ENCODE results near the gene KLHDC7B.
"Not testable (repeated sequence)": the region's sequence is repeated elsewhere in the genome, so short reads cannot be mapped to it uniquely, and the experiment has no call there.

KLHDC7B gene

GRCh38 chr22:50517495-50518260, 28.0 kb upstream of the KLHDC7B start:
- no peak for DNase-seq

- no peak for DNase-seq
Measured at GRCh38 chr22:50518606-50519005, 27.1 kb upstream of the KLHDC7B start.

DNA sequence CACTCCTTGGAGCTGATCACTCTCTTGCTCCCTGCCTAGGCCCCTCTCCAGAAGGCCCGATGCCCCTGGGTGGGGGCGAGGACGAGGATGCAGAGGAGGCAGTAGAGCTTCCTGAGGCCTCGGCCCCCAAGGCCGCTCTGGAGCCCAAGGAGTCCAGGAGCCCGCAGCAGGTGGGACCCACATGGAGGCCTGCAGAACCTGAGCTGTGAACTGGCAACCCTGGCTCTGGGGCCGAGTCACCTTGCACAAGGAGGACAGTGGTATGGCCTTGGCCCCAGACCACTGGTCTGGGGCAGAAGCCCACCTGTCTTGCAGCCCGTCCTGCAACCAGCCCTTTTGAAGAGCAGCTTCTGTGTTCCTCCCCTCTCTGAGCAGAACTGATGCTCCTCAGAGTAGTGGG, 26.5 kb upstream of the KLHDC7B start:
- no peak for DNase-seq

DNA sequence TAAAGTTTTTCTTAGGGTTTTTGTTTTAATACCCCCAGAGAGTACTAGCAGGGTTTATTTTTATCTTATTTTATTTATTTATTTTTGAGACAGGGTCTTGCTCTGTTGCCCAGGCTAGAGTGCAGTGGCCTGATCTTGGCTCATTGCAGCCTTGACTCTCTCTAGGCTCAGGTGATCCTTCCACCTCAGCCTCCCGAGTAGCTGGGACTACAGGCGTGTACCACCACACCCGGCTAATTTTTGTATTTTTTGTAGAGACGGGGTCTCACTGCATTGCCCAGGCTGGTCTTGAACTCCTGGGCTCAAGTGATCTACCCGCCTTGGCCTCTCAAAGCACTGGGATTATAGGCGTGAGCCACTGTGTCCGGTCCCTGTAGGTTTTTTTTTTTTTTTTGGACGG, 25.5 kb upstream of the KLHDC7B start:
- DNase-seq, result not testable (repeated sequence)

DNA sequence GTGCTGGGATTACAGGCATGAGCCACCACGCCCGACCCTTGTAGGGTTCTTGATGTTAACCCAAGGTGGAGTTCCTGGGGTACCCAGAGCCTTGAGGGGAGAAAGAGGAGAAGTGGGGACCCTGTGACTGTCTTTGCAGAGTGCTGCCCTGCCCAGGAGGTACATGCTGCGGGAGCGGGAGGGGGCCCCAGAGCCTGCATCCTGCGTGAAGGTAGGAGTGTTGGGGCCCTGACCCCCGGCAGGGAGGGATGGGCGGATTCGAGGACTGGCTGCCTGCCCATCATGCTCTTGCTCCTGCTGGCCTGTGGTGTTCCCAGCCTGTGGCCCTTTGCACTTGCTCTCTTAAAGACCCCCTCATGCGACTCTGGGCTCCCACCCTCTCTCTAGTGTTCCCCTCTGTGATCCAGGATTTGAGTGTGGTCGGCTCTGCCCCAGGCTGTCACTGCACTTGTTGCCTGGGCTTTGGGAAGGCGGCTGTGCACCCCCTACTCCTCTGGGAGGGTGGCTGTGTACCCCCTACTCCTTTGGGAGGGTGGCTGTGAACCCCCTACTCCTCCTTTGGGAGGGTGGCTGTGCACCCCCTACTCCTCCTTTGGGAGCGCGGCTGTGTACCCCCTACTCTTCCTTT, 24.8 kb upstream of the KLHDC7B start:
- DNase-seq, result no peak

- DNase-seq, result no peak
Measured at GRCh38 chr22:50521710-50522109, 24.0 kb upstream of the KLHDC7B start.

- DNase-seq, result no peak
Measured at GRCh38 chr22:50522208-50522805, 23.4 kb upstream of the KLHDC7B start.

DNA sequence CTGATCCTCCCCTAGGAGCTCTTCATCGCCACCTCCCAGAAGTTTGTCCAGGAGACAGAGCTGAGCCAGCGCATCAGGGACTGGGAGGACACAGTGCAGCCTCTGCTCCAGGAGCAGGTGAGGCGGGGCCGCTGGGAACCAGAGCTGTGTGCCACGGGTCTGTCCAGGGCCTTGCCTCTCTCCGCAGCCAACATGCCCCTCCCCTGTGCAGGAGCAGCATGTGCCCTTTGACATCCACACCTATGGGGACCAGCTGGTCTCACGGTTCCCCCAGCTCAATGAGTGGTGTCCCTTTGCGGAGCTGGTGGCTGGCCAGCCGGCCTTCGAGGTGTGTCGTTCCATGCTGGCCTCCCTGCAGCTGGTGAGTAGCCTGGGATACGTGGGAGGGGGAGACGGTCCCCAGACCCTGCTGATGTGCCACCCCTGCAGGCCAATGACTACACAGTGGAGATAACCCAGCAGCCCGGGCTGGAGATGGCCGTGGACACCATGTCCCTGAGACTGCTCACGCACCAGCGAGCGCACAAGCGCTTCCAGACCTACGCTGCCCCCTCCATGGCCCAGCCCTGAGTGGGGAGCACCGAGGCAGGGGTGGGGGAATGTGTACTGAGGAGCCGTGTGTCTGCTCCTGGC, 22.8 kb upstream of the KLHDC7B start:
- DNase-seq, result no peak

DNA sequence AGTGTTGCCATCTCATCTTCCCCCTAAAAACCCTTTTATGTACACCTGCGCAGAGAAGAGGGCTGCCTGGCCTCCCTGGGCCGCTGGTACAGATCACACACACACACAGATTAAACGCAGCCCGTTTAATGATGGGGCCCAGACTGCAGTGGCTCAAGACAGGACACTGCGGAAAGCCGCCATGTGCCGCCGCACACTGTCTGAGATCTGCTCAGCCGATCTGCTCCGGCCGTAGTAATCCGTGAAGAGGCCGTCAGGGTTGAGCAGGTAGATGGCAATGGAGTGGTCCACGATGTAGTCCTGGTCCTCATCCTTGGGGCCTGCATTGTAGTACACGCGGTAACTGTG, 22.3 kb upstream of the KLHDC7B start:
- DNase-seq, result no peak

DNA sequence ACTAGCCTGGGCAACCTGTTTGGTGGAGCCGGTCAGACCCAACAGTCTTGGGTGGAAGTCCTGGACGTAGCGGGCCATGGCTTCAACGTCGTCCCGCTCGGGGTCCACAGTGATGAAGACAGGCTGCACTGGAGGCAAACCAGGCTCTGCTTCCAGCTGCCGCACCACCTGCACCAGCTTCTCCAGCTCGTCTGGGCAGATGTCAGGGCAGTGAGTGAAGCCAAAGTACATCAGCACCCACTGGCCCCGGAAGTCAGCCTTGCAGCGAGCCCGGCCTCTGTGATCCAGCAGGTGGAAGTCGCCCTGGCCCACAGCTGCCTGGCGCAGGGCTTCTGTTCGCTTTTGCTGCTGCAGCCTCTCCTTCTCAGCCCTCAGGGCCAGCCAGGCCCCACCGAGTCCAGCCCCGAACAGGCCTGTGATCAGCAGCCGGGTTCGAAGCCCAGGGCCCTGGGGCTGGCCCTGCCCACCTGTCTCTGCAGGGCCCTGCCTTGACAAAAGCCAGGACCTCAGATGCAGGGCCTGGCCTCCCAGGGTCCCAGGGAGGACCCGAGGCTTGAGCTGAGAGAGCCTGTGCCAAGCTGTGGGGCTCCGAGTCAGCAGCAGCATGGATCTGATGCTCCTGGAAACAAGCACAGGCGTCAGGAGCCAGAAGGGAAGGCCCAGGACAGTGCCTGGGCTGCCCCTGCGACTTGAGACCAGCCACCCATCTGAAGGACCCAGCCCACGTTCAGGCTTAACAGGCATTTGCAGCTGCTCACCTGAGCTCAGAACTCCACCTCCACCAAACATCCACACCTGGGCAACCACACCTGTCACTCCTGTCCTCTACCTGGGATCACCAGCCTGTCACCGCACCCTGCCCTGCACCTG, 21.7 kb upstream of the KLHDC7B start:
- peak in 1 of 2 experiments; percentile 32 for DNase-seq

- peak; percentile 40 to 49 for DNase-seq
Measured at GRCh38 chr22:50524676-50525103, 21.0 kb upstream of the KLHDC7B start.

DNA sequence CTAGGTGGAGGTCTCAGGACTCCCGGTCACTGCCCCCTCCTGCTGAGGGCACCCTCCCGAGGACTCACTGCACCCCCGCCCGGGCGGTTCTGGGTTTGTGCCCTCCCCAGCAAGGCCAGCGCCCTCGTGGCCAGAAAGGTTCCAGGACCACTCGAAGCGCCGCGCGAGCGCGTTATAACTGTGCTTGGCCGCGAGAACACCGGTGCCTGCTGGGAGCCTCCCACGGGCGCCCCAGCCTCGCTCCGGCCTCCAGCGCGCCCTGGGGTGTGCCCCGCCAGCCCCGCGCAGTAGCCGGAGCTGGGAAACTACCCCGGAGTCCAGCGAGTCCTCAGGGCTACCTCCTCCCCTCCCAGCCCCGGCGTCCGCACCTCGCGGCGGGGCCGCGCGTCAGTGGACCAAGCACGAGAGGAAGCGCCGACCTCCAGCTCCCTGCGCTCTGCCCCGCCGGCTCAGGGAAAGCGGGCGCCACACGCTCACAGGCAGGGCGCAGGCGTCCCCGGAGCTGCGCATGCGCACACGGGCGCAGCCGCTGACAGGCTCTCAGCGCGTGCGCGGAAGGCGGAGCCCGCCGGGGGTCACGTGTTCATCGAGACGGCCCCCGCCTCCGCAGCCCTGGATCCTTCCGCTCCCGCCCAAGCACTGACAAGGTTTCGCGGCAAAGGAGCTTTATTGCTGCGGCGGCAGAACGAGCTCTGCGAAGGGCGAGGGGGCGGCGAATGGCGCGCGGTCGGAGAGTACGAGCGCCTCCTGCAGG, 20.4 kb upstream of the KLHDC7B start, which contains the start of gene SCO2:
Gene SCO2, minus strand, starts transcription at position 495 of the 754 bp plus-strand sequence. CDS start 1,187 bp downstream, outside the sequence.
- peak; percentile 97 to 98 for DNase-seq

DNA sequence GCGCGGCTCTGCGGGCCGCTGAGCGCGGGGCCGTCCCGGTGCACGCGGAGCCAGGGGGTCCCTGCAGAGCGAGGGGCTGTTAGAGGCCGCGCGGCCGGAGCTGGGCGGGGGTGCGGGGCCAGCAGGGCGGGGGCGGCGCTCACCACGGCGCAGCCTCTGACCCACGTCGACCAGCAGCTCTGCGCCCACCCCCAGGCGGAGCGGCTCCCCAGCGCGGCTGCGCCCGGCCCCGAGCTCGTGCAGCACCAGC, 19.9 kb upstream of the KLHDC7B start:
- no peak for DNase-seq

GRCh38 chr22:50526108-50526833, 19.4 kb upstream of the KLHDC7B start:
- DNase-seq, result peak; percentile 91 to 92

DNA sequence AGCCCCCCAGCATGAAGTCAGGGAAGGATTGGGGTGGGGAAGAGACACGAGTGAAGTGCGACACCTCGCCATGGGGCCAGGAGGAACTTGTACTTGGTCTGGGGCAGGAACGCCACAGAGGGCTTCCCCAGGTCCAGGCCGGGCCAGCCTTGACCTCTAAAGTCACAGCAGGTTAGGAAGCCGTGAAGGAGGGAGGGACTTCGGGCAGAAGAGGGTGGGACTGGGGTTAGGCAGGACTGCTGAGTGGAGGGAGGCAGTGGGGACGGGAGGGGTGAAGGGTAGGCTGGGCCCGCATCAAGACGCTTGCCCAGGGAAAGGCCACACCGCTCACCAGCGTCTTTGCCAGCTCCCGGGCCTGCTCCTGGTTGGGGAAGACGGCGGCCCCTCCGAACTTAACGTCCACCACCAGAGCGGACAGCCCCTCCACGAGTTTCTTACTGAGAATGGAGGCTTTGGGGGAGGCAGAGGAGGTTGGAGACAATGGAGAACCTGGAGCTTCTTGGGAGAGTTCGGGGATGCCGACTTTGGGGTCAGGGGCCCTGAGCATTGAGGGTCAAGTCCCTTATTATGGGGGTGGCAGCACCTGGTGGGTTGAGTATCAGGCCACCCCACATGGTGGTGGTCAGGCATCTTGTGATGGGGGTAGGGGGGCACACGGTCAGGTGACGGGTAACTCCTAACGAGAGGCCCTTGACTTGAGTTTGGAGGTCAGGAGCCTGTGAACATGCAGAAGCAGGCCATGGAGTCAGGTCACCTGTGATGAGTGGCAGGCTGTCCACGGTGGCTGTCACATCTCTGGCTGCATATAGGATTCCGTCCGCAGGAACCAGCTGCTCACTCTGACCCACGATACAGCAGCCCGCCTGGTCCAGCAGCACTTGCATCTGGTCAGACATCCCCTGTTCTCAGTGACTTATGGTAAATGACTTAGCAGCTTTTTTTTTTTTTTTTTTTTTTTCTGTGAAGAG, 18.6 kb upstream of the KLHDC7B start:
- peak; percentile 73 to 78 for DNase-seq

DNA sequence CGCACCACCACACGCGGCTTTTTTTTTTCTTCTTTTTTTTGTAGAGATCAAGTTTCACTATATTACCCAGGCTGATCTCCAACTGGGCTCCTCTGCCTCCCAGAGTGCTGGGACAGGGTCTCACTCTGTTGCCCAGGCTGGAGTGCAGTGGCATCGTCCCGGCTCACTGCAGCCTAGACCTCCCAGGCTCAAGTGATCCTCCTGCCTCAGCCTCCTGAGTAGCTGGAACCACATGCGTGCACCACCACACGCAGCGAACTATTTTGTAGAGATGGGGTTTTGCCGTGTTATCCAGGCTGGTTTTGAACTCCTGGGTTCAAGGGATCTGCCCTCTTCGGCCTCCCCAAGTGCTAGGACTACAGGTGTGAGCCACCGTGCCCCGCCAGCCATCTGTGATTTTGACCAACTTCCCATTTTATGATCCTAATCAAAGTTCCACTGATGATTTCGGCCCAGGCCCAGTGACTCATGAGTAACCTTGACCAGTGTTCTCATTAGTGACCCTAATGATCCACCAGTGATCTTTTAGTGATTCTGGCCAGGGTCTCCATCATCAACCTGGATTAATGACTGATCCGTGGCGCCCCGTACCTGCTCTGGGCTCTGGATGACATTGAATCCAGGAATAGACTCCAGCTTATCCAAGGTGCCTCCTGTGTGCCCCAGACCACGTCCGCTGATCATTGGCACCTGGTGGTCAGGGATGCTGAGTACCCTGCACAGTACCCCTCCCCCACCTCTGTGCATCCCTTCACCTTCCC, 17.6 kb upstream of the KLHDC7B start:
- no peak for DNase-seq

GRCh38 chr22:50528682-50529415, 16.9 kb upstream of the KLHDC7B start:
- DNase-seq, result peak; percentile 34 to 45

DNA sequence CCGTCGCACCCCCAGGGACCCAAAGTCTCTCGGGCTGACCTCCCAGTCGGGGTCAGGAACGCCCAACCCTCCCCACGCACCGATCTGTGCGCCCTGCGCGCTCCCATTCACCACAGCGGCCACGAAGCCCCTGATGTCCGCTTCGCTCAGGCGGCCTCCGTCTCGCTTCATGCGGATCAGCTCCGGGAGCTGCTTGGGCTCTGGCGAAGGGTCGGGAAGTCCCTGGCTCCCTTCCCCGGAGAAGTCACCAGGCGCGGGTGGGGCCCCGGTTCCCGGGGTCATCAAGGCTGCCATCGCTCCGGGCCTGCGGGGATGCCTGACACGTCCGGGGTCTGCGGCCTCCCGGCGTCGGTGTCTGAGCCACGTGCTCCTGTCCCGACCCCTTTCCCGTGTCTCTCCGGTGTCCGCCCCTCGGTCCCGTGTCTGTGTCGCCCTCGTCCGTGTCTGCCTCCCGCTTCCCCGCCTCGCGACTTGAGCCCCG, 16.2 kb upstream of the KLHDC7B start:
- DNase-seq, result no peak

Measured in activated T-cell treated with anti-CD3 and anti-CD28 coated beads, Interleukin-2, amount 50 U/mL, for 48 hours (primary cell).